Measurements from ENCODE around the gene NSG2. TPM values are rescaled to one million over a fixed set of nuclear protein-coding genes. Genes with fewer than 3 reads are reported as not detected.

The NSG2 gene
- 10 to 100 TPM in 1 of 2 donors, 1 to 10 TPM in 1; 7.2 to 11.3 TPM for total RNA-seq
- 8.4 TPM for polyA plus RNA-seq (ENCODE audit: insufficient read depth, low read depth, low replicate concordance)
- long read RNA-seq, donor 1 = 0 reads
- long read RNA-seq, donor 2, partial matches to known transcripts = 0 of 1 reads
- long read RNA-seq, donor 2, other reads (novel, unspliced or antisense) = 0 of 1 reads

DNA sequence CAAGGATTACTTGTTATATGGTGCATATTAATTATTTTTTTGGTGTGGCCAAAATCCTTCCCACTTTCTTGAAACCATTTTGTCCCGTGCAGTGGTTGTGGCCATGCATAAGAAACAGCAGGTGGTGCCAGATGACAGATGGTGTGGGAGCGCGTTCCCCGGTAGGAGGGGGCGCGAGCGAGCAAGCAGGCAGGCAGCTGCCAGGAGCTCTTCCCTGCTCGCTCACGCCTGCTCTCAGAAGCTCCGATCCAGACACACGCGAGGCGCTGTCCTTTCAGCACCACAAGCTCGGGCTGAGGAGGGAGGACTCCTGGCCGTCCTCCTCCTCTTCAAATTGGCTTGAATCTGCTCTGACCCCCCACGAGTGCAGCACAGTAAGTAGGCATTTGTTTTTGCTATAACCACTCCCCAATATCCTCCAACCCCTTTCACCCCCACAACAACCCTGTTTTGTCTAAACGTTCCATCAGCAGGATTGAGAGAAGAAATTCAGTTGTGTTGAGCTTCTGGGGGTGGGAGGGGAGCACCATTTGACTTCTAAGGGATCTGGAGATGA is at the start of gene NSG2:
TSS of gene NSG2 (plus strand) at position 237 of the 556 bp plus-strand sequence. CDS start 1,050 bp downstream, outside the sequence.
- intact Hi-C loops (cut with DNase I; ENCODE audit: low total_unique reads) = loop anchor here (5.0 kb wide), 1 partner anchor 267 kb away; no protein-coding TSS in a partner anchor
- DNase-seq = peak; percentile 95
- no peaks in the 10 kb centered on the region for H3K27me3 ChIP-seq
- H3K27ac ChIP-seq = no peak within 1 kb of the TSS
- no peaks in the 10 kb centered on the region for H3K4me1 ChIP-seq
- 2 to 5% methylated on average over 17 of the region's 17 CpGs for WGBS, 2 donors
- H3K4me3 ChIP-seq = no peak within 1 kb of the TSS
- H3K9me3 ChIP-seq = no peaks in the 10 kb centered on the region
- H3K36me3 ChIP-seq (ENCODE audit: low read depth, missing control alignments) = no peaks in the 10 kb centered on the region
- TF ChIP-seq POLR2A (IDR thresholded peaks at IDR 0.05) = no peak
- TF ChIP-seq, protein P1, sequence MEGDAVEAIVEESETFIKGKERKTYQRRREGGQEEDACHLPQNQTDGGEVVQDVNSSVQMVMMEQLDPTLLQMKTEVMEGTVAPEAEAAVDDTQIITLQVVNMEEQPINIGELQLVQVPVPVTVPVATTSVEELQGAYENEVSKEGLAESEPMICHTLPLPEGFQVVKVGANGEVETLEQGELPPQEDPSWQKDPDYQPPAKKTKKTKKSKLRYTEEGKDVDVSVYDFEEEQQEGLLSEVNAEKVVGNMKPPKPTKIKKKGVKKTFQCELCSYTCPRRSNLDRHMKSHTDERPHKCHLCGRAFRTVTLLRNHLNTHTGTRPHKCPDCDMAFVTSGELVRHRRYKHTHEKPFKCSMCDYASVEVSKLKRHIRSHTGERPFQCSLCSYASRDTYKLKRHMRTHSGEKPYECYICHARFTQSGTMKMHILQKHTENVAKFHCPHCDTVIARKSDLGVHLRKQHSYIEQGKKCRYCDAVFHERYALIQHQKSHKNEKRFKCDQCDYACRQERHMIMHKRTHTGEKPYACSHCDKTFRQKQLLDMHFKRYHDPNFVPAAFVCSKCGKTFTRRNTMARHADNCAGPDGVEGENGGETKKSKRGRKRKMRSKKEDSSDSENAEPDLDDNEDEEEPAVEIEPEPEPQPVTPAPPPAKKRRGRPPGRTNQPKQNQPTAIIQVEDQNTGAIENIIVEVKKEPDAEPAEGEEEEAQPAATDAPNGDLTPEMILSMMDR (IDR thresholded peaks at IDR 0.05) = peak; percentile 68 to 87 (median 75)

DNA sequence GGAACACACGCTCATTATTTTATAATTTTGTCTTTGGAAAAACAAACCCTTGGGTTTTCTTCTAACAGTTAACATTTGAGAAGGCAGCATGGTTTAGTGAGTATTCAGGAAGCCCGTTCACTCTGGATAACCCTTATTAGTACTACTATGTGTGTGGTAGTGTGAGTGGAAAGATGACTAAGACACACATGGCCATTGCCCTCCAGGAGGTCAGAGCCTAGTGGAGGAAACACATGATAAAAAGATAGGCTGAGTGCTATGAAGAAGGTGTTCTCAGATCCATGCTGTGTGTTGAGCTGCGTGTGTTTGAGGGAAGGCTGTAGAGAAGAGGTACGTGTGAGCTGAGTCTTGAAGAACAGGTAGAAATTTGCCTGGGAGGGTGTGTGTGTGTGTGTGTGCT is 48.2 kb upstream of the NSG2 start:
- Histone ChIP-seq H3K9me3 (no peaks in the 10 kb centered on the region), H3K27me3 (no peaks in the 10 kb centered on the region), H3K4me1 (no peaks in the 10 kb centered on the region), H3K36me3 (ENCODE audit: low read depth, missing control alignments) (no peaks in the 10 kb centered on the region), H3K27ac (no peak overlapping the region), H3K4me3 (no peak overlapping the region)
- intact Hi-C loops (cut with DNase I; ENCODE audit: low total_unique reads) = no loop called here
- WGBS, 2 donors = 80 to 93% methylated on average over 4 of the region's 4 CpGs
- TF ChIP-seq POLR2A (IDR thresholded peaks at IDR 0.05) = no peak
- TF ChIP-seq, protein P1 (IDR thresholded peaks at IDR 0.05) = no peak
- no peak for DNase-seq

DNA sequence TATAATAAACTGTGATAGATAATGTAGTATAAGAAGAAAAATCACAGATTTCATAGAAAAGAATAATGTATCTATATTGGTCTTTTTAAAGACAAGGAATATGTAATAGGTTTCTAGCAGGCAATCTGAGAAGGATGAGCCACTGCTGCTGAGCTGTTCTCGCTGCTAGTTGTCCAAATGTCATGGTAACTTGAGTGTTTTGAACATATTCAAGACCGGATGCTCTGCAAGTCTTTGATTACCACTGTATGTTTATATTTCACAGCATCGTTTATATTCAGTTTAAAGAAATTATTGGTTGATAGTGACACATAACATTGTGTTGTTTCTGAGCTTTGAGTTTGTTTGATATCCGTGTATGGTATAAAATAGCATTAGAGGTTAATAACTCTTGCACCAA is 47.0 kb upstream of the NSG2 start:
- no peak overlapping the region for H3K27ac ChIP-seq
- H3K4me3 ChIP-seq = no peak overlapping the region
- no peaks in the 10 kb centered on the region for H3K4me1 ChIP-seq
- TF ChIP-seq POLR2A (IDR thresholded peaks at IDR 0.05) = no peak
- TF ChIP-seq, protein P1 (IDR thresholded peaks at IDR 0.05) = no peak
- 76 to 80% methylated on average over 4 of the region's 4 CpGs for WGBS, 2 donors
- DNase-seq = no peak
- H3K36me3 ChIP-seq (ENCODE audit: low read depth, missing control alignments) = no peaks in the 10 kb centered on the region
- no peaks in the 10 kb centered on the region for H3K27me3 ChIP-seq
- H3K9me3 ChIP-seq = no peaks in the 10 kb centered on the region
- intact Hi-C loops (cut with DNase I; ENCODE audit: low total_unique reads) = no loop called here

DNA sequence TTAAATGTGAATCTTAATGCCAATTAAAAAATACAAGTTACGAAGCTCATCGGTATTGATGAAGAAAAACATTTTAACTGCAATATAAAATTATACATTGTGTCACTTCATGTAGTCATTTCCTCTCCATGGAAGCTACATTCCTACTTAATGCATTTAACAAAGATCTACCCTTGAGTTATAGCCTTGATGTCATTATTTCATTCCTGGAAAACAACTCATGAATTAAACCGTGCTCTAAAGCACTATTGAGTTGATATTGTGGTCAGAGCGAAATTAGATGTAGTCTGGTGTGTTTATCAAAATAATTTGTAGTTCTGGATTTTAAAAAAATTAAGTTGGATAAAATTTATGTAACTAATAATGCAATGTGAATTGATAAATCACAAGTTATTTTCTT is 45.4 kb upstream of the NSG2 start:
- Histone ChIP-seq H3K4me3 (no peak overlapping the region), H3K27ac (no peak overlapping the region), H3K36me3 (ENCODE audit: low read depth, missing control alignments) (no peaks in the 10 kb centered on the region), H3K27me3 (no peaks in the 10 kb centered on the region), H3K4me1 (no peaks in the 10 kb centered on the region), H3K9me3 (no peaks in the 10 kb centered on the region)
- 89 to 90% methylated on average over 4 of the region's 4 CpGs for WGBS, 2 donors
- intact Hi-C loops (cut with DNase I; ENCODE audit: low total_unique reads) = no loop called here
- TF ChIP-seq, protein P1 (IDR thresholded peaks at IDR 0.05) = no peak
- no peak for TF ChIP-seq POLR2A (IDR thresholded peaks at IDR 0.05)
- DNase-seq = no peak

DNA sequence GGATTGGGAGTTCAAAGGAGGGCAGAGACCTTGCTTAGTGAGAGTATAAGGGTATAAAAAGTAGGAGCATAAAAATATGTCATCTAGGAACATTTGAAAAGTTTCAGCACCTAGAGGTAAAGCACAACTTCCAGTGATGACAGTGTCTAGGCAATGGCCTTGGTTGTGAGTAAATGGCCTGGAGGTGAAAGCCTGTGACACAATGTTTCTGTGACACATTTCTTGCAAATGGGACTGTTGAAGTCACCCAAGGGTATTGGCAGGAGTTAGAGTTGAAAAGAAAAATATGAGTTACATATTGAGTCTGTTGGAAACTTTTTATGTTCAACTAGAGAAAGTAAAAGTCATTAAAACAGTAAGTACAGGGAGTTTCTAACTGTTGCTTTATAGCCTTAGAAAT is 41.7 kb upstream of the NSG2 start:
- Histone ChIP-seq H3K4me1 (no peaks in the 10 kb centered on the region), H3K36me3 (ENCODE audit: low read depth, missing control alignments) (no peaks in the 10 kb centered on the region), H3K27me3 (no peaks in the 10 kb centered on the region), H3K9me3 (no peaks in the 10 kb centered on the region), H3K27ac (no peak overlapping the region), H3K4me3 (no peak overlapping the region)
- no peak for TF ChIP-seq POLR2A (IDR thresholded peaks at IDR 0.05)
- TF ChIP-seq, protein P1 (IDR thresholded peaks at IDR 0.05) = no peak
- intact Hi-C loops (cut with DNase I; ENCODE audit: low total_unique reads) = no loop called here
- DNase-seq = no peak

Data from testis (tissue), 5 donors.